ENCODE data around the gene LAMA2.

- TF ChIP-seq RAD21 (IDR thresholded peaks at IDR 0.05; ENCODE audit: low read length) (no peak), CTCF (IDR thresholded peaks at IDR 0.05) (no peak), POLR2AphosphoS5 (IDR thresholded peaks at IDR 0.05; ENCODE audit: low read depth, low read length) (no peak), TEAD4 (IDR thresholded peaks at IDR 0.05; ENCODE audit: borderline replicate concordance, insufficient read depth) (no peak), FOXM1 (IDR thresholded peaks at IDR 0.05; ENCODE audit: low read depth) (no peak), JUND (IDR thresholded peaks at IDR 0.05) (no peak)
- TF ChIP-seq, protein P1, sequence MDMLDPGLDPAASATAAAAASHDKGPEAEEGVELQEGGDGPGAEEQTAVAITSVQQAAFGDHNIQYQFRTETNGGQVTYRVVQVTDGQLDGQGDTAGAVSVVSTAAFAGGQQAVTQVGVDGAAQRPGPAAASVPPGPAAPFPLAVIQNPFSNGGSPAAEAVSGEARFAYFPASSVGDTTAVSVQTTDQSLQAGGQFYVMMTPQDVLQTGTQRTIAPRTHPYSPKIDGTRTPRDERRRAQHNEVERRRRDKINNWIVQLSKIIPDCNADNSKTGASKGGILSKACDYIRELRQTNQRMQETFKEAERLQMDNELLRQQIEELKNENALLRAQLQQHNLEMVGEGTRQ (IDR thresholded peaks at IDR 0.05; ENCODE audit: borderline replicate concordance, low read depth, low read length) = no peak
These were observed 429.9 kb downstream of the LAMA2 start for GRCh38 chr6:129312880-129313279.

Measured in SK-N-SH (cell line).